Caco-2 (cell line): ENCODE results near the gene XKR7. TPM values are rescaled to one million over a fixed set of nuclear protein-coding genes. Genes with fewer than 3 reads are reported as not detected.

Source experiments
- BruUV-seq: library from RNA; stranded (reverse); fragments of 400-500 nt; replicated peaks from 2 replicates; lab custom pipeline; 2021; lab: Mats Ljungman, UMichigan
- CTCF ChIA-PET: fragments of 300-600 bp; sonication (Branson Sonifier 250); formaldehyde crosslinking; loops from one replicate; lab custom pipeline; 2022; ENCODE audit warnings: antibody characterized with exemption; lab: Charles Lee
- POLR2A ChIA-PET: fragments of 300-600 bp; sonication (Branson Sonifier 250); formaldehyde crosslinking; loops from one replicate; lab custom pipeline; 2022; ENCODE audit warnings: antibody characterized with exemption; lab: Charles Lee
- DNase-seq, 2 experiments: peaks; one replicate each; pipeline versions ENCODE4 v3.0.0 to v3.0.0-alpha.2; 2020 to 2022
- H3K27me3 ChIP-seq: replicated peaks from 2 replicates; pipeline ENCODE4 v1.6.0; 2011; ENCODE audit warnings: low read length; ENCODE audit not compliant: control insufficient read depth, insufficient read depth
- H3K36me3 ChIP-seq: 2 replicates; pipeline ENCODE4 v1.5.1; 2011; ENCODE audit warnings: low read length; ENCODE audit not compliant: control insufficient read depth, insufficient read depth
- H3K4me1 ChIP-seq: fragments of 250-450 bp; sonication (Bioruptor Pico); 2 replicates; pipeline ENCODE4 v1.5.1; 2020; ENCODE audit warnings: mild to moderate bottlenecking
- H3K4me3 ChIP-seq: 2 replicates; pipeline ENCODE4 v1.5.1; 2011; ENCODE audit warnings: low read depth, mild to moderate bottlenecking, control low read depth, low read length
- H3K9me3 ChIP-seq: fragments of 250-450 bp; sonication (Bioruptor Pico); 2 replicates; pipeline ENCODE4 v1.5.1; 2020; ENCODE audit warnings: mild to moderate bottlenecking, moderate library complexity
- H3K27ac Mint-ChIP-seq: one replicate; pipeline ENCODE4 v1.8.0; 2022; ENCODE audit warnings: mixed read lengths; ENCODE audit not compliant: unreplicated experiment
- H3K27me3 Mint-ChIP-seq: one replicate; pipeline ENCODE4 v1.8.0; 2022; ENCODE audit warnings: mixed read lengths; ENCODE audit not compliant: insufficient read depth, unreplicated experiment
- H3K36me3 Mint-ChIP-seq: one replicate; pipeline ENCODE4 v1.8.0; 2022; ENCODE audit warnings: mild to moderate bottlenecking, mixed read lengths; ENCODE audit not compliant: insufficient read depth, unreplicated experiment
- H3K4me1 Mint-ChIP-seq: one replicate; pipeline ENCODE4 v1.8.0; 2022; ENCODE audit warnings: low read depth, mixed read lengths; ENCODE audit not compliant: unreplicated experiment
- H3K4me3 Mint-ChIP-seq: one replicate; pipeline ENCODE4 v1.8.0; 2022; ENCODE audit warnings: mild to moderate bottlenecking, moderate library complexity, mixed read lengths; ENCODE audit not compliant: unreplicated experiment
- H3K9me3 Mint-ChIP-seq: one replicate; pipeline ENCODE4 v1.8.0; 2022; ENCODE audit warnings: mixed read lengths; ENCODE audit not compliant: unreplicated experiment
- CTCF ChIP-seq, 2 experiments: fragments of 200-600 bp in 1 of 2; IDR thresholded peaks; 1 replicate in 1 of 2; 2 replicates in 1 of 2; pipeline versions ENCODE4 v1.5.1 to v1.8.0; 2011 to 2022; ENCODE audit warnings: antibody characterized with exemption in 1 of 2, control low read depth in 1 of 2, inconsistent platforms in 1 of 2, low read depth in 1 of 2, low read length in 1 of 2, mild to moderate bottlenecking in 1 of 2, moderate library complexity in 1 of 2; ENCODE audit not compliant: insufficient read depth in 1 of 2, severe bottlenecking in 1 of 2, unreplicated experiment in 1 of 2
- intact Hi-C: fragments of 100-400 bp; cut with micrococcal nuclease; formaldehyde crosslinking; loops from one replicate; pipeline ENCODE4 v1.10.0; 2022; ENCODE audit not compliant: unreplicated experiment
- total RNA-seq: library from RNA; stranded (reverse); gene quantifications from 2 replicates; pipeline ENCODE4 v1.2.3, GENCODE V29; 2022

Gene XKR7
- total RNA-seq, 1 experiment from 2014 or later, result not detected

- Histone ChIP-seq H3K4me1 (no peaks in the 10 kb centered on the region; the same call in 1 of the 2 replicates), H3K4me3 (no peak overlapping the region), H3K36me3 (no peaks in the 10 kb centered on the region), H3K9me3 (no peaks in the 10 kb centered on the region), H3K27me3 (peaks cover 3% of the 10 kb centered on the region)
- no peak for DNase-seq
- H3K9me3 Mint-ChIP-seq, result no peaks in the 10 kb centered on the region
- BruUV-seq, result no TSS peak
- H3K4me3 Mint-ChIP-seq, result no peak overlapping the region
- no peaks in the 10 kb centered on the region for H3K36me3 Mint-ChIP-seq
- POLR2A ChIA-PET, result no interaction called here
- peaks cover 32% of the 10 kb centered on the region for H3K27me3 Mint-ChIP-seq
- no peak overlapping the region for H3K27ac Mint-ChIP-seq
- CTCF ChIA-PET, result interaction anchor here (2.3 kb wide), 1 partner anchor 27 kb away, joined by 8 read pairs; the partner anchor contains the start of gene PDRG1
- intact Hi-C loops, result no loop called here
- no peaks in the 10 kb centered on the region for H3K4me1 Mint-ChIP-seq
- no peak for TF ChIP-seq CTCF (IDR thresholded peaks at IDR 0.05; ENCODE audit: insufficient read depth in 1 of 2, low read depth in 1 of 2, low read length in 1 of 2, severe bottlenecking in 1 of 2, unreplicated experiment in 1 of 2)
Observed at GRCh38 chr20:31924561-31924960, 43.4 kb upstream of the XKR7 start.

- Histone ChIP-seq H3K4me1 (no peaks in the 10 kb centered on the region; the same call in 1 of the 2 replicates), H3K9me3 (no peaks in the 10 kb centered on the region), H3K27me3 (peaks cover 3% of the 10 kb centered on the region), H3K4me3 (no peak overlapping the region), H3K36me3 (no peaks in the 10 kb centered on the region)
- H3K36me3 Mint-ChIP-seq, result no peaks in the 10 kb centered on the region
- intact Hi-C loops, result no loop called here
- DNase-seq, result no peak
- no peak overlapping the region for H3K27ac Mint-ChIP-seq
- no TSS peak for BruUV-seq
- H3K4me3 Mint-ChIP-seq, result no peak overlapping the region
- peaks cover 32% of the 10 kb centered on the region for H3K27me3 Mint-ChIP-seq
- H3K4me1 Mint-ChIP-seq, result no peaks in the 10 kb centered on the region
- ChIA-PET CTCF (interaction anchor here (0.6 kb wide), 1 partner anchor 73 kb away, joined by 3 read pairs; no protein-coding TSS in a partner anchor), POLR2A (no interaction called here)
- no peak for TF ChIP-seq CTCF (IDR thresholded peaks at IDR 0.05; ENCODE audit: insufficient read depth in 1 of 2, low read depth in 1 of 2, low read length in 1 of 2, severe bottlenecking in 1 of 2, unreplicated experiment in 1 of 2)
- H3K9me3 Mint-ChIP-seq, result no peaks in the 10 kb centered on the region
Observed at GRCh38 chr20:31925631-31926030, 42.3 kb upstream of the XKR7 start.

- Mint-ChIP-seq H3K9me3 (no peaks in the 10 kb centered on the region), H3K36me3 (no peaks in the 10 kb centered on the region), H3K4me1 (no peaks in the 10 kb centered on the region), H3K4me3 (no peak overlapping the region), H3K27me3 (peaks cover 35% of the 10 kb centered on the region), H3K27ac (no peak overlapping the region)
- POLR2A ChIA-PET, result no interaction called here
- H3K9me3 ChIP-seq, result no peaks in the 10 kb centered on the region
- DNase-seq, result no peak
- no peaks in the 10 kb centered on the region; the same call in 1 of the 2 replicates for H3K4me1 ChIP-seq
- TF ChIP-seq CTCF (IDR thresholded peaks at IDR 0.05; ENCODE audit: insufficient read depth in 1 of 2, low read depth in 1 of 2, low read length in 1 of 2, severe bottlenecking in 1 of 2, unreplicated experiment in 1 of 2), result no peak
- no peak overlapping the region for H3K4me3 ChIP-seq
- peaks cover 3% of the 10 kb centered on the region for H3K27me3 ChIP-seq
- intact Hi-C loops, result no loop called here
- no TSS peak for BruUV-seq
- no peaks in the 10 kb centered on the region for H3K36me3 ChIP-seq
- CTCF ChIA-PET, result interaction anchor here (0.6 kb wide), 1 partner anchor 29 kb away, joined by 6 read pairs; no protein-coding TSS in a partner anchor
Observed at GRCh38 chr20:31926493-31926892, 41.5 kb upstream of the XKR7 start.
